ENCODE results near the gene PDE1C. TPM values are rescaled to one million over a fixed set of nuclear protein-coding genes. Genes with fewer than 3 reads are reported as not detected.

The PDE1C gene
- total RNA-seq, 3 donors from 2014 or later (not counting 1 experiment from before 2014, with no cell fraction given), result not detected

- ATAC-seq (no peak), DNase-seq (no peak)
- Mint-ChIP-seq H3K9me3 (peaks cover 0 to 3% of the 10 kb centered on the region in 2 donors), H3K27ac (peak overlapping the region in 1 of 2 donors; percentile 49), H3K4me1 (peaks cover 15 to 30% of the 10 kb centered on the region in 2 donors), H3K4me3 (no peak overlapping the region), H3K27me3 (ENCODE audit: low read depth in 2 of 2) (no peaks in the 10 kb centered on the region), H3K36me3 (no peaks in the 10 kb centered on the region)
- intact Hi-C loops (cut with micrococcal nuclease), result no loop called here
- no peak overlapping the region for H3K4me3 ChIP-seq (ENCODE audit: low read length)
- H3K36me3 ChIP-seq (ENCODE audit: control insufficient read depth, insufficient read depth, low read length), result no peaks in the 10 kb centered on the region
- peaks cover 7% of the 10 kb centered on the region for H3K4me1 ChIP-seq (ENCODE audit: control insufficient read depth, insufficient read depth, low read length)
- H3K9me3 ChIP-seq (ENCODE audit: control insufficient read depth, insufficient read depth, low read length), result no peaks in the 10 kb centered on the region
- WGBS (ENCODE audit: insufficient coverage), result 16% methylated on average over 2 of the region's 2 CpGs
- no peak for TF ChIP-seq CTCF (IDR thresholded peaks at IDR 0.05)
- H3K27ac ChIP-seq (ENCODE audit: low read length), result no peak overlapping the region
- H3K27me3 ChIP-seq (ENCODE audit: control insufficient read depth, insufficient read depth, low read length), result no peaks in the 10 kb centered on the region
Measured at GRCh38 chr7:31875424-31875823, 194.8 kb downstream of the PDE1C start.

GRCh38 chr7:31874631-31875386 is 195.4 kb downstream of the PDE1C start:
- H3K27me3 Mint-ChIP-seq (ENCODE audit: low read depth in 2 of 2), result no peaks in the 10 kb centered on the region
- no peaks in the 10 kb centered on the region for H3K36me3 ChIP-seq (ENCODE audit: control insufficient read depth, insufficient read depth, low read length)
- no peaks in the 10 kb centered on the region for H3K36me3 Mint-ChIP-seq
- H3K27me3 ChIP-seq (ENCODE audit: control insufficient read depth, insufficient read depth, low read length), result no peaks in the 10 kb centered on the region
- TF ChIP-seq CTCF (IDR thresholded peaks at IDR 0.05), result no peak
- H3K27ac ChIP-seq (ENCODE audit: low read length), result no peak overlapping the region
- WGBS (ENCODE audit: insufficient coverage), result 67% methylated on average over 4 of the region's 4 CpGs
- no peaks in the 10 kb centered on the region for H3K9me3 ChIP-seq (ENCODE audit: control insufficient read depth, insufficient read depth, low read length)
- H3K4me3 Mint-ChIP-seq, result peak overlapping the region; percentile 18
- ATAC-seq (peak; percentile 55 to 68 (median 64)), DNase-seq (no peak)
- H3K4me3 ChIP-seq (ENCODE audit: low read length), result no peak overlapping the region
- peaks cover 3% of the 10 kb centered on the region in 2 donors for H3K9me3 Mint-ChIP-seq
- H3K4me1 Mint-ChIP-seq, result peaks cover 15 to 30% of the 10 kb centered on the region in 2 donors
- H3K4me1 ChIP-seq (ENCODE audit: control insufficient read depth, insufficient read depth, low read length), result peaks cover 7% of the 10 kb centered on the region
- intact Hi-C loops (cut with micrococcal nuclease), result no loop called here
- H3K27ac Mint-ChIP-seq, result peak overlapping the region; percentile 27 to 49

- Histone ChIP-seq H3K9me3 (ENCODE audit: control insufficient read depth, insufficient read depth, low read length) (no peaks in the 10 kb centered on the region), H3K27ac (ENCODE audit: low read length) (no peak overlapping the region), H3K4me3 (ENCODE audit: low read length) (no peak overlapping the region), H3K36me3 (ENCODE audit: control insufficient read depth, insufficient read depth, low read length) (no peaks in the 10 kb centered on the region), H3K4me1 (ENCODE audit: control insufficient read depth, insufficient read depth, low read length) (peaks cover 7% of the 10 kb centered on the region), H3K27me3 (ENCODE audit: control insufficient read depth, insufficient read depth, low read length) (no peaks in the 10 kb centered on the region)
- no peak for DNase-seq
- no peak for TF ChIP-seq CTCF (IDR thresholded peaks at IDR 0.05)
- Mint-ChIP-seq H3K4me1 (peaks cover 15 to 30% of the 10 kb centered on the region in 2 donors), H3K4me3 (peak overlapping the region; percentile 18), H3K36me3 (no peaks in the 10 kb centered on the region), H3K9me3 (peaks cover 3% of the 10 kb centered on the region in 2 donors), H3K27ac (peak overlapping the region; percentile 27 to 49), H3K27me3 (ENCODE audit: low read depth in 2 of 2) (no peaks in the 10 kb centered on the region)
- intact Hi-C loops (cut with micrococcal nuclease), result no loop called here
- 52% methylated on average over 2 of the region's 3 CpGs for WGBS (ENCODE audit: insufficient coverage)
- ATAC-seq, result peak; percentile 71 to 83 (median 78)
Measured at GRCh38 chr7:31873816-31874597, 196.2 kb downstream of the PDE1C start.

Data from natural killer cell (primary cell).